HG03060 (cell line): ENCODE measurements around the gene UPB1.

ENCODE experiments used
- ATAC-seq: cut with Tn5 transposase; IDR thresholded peaks from one replicate; pipeline ENCODE4 v1.9.1; 2021; ENCODE audit warnings: low read depth, moderate number of reproducible peaks; ENCODE audit not compliant: unreplicated experiment

The UPB1 gene

DNA sequence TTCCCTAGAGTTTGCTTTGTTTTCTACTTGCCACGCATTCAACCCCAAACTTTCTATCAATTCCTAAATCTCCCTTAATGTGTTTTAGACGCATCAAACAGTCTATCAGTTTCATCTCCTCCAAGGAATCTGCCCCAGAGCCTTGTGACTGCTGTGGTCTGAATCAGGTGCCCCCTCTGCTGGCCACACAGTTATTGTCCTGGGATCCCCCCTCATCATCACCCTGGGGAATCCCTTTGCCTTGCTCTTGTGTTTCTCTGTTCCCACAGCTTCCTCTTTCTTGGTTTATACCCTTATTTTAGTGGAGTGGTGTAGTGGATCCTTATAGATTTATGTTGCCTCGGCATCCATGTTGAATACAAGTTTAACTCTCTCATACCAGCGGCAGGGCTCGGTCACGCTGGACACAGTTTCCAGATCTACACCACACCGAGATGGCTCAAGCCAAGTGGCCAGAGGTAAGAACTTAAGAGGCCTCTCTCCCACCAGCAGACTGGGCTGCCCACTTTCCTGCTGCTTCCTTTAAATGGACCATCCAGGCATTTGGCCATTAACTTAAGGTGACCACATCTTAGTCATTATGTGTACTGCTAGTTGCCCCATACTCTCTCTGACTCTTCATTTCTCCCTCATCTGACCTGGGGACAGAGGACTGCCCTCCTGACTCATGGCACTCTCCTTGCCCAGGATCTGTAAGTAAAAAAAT is 8.2 kb downstream of the UPB1 start:
- ATAC-seq: no peak

- no peak for ATAC-seq
Observed at GRCh38 chr22:24503843-24504338, 8.8 kb downstream of the UPB1 start.

- ATAC-seq: no peak
Observed at GRCh38 chr22:24504540-24504939, 9.4 kb downstream of the UPB1 start.

DNA sequence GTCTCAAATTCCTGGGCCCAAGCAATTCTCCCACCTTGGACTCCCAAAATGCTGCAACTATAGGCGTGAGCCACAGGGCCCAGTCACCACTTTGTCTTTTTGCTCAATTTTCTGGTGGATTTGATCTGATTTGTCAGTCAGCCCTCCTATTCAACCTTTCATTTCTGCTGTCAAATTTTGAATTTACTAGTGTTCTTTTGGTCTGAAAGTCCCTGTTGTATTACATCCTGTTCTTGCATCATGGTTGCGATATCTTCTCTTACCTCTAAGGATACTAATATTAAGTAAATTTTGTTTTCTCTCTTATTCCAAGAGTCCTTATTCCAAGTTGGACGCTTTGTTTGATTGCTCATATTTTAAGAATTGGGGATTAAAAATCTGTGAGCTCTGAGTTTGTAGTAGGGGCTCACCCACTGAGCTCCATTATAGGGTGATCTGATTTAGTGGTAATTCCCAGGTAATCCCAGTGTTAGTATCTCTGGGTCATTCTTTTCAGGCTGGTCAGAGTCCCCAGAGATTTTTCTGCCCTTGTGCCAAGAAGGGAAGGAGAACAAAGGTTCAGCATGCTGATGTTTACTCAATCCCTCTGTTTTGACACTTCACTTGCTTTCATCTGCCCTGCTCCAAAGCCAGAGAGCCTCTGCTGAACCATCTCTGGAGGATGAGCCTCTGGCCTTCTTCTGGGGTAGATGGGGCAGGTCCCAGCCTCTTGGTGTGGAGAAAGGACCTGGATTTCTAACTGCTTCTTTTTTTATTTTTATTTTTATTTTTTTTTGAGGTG is 10.0 kb downstream of the UPB1 start:
- no peak for ATAC-seq

GRCh38 chr22:24506802-24507438 is 11.8 kb downstream of the UPB1 start:
- ATAC-seq: no peak

- no peak for ATAC-seq
Observed at GRCh38 chr22:24507716-24508115, 12.6 kb downstream of the UPB1 start.

DNA sequence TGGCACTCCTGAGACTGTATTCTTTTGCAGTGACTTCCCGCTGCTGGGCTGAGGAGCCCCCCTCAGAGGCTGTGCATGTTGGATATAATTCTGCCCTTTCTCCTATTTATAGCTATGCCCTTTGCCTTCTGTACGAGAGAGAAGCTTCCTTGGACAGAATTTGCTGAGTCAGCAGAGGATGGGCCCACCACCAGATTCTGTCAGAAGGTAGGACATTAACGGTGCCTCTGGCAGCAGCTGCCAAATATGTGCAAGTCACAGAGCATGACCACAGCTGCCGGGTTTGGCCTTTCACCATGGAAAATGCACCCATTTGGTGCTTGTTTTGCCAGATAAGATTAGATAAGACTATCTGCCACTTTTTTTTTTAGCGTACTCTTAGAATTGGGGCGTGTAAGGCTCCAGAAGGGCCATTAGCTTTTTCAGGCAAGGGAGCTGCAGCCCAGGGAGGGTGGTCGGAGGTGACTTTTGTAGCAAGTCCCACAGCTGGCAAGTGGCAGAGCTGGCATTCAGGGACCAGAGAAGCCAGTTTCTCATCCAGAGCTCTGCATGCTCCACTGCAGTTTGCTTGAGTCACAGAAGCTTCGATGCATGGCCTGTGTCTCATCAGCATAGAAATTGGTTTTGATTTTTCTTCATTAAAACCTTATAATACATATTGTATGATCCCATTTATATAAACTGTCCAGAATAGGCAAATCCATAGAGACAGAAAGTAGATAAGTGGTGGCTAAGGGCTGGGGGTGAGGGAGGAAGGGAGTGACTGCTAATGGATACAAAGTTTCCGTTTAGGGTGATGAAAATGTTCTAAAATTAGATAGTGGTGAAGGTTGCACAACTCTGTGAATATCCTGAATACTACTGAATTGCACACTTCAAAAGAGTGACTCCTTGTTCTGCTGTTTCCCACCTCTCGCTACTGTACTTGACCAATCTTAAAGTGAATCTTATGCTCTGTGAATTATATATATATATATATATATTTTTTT is 15.8 kb downstream of the UPB1 start:
- no peak for ATAC-seq

- ATAC-seq: no peak
Observed at GRCh38 chr22:24512043-24512442, 16.9 kb downstream of the UPB1 start.

GRCh38 chr22:24513378-24514240 is 18.5 kb downstream of the UPB1 start:
- ATAC-seq: no peak

GRCh38 chr22:24514241-24515026 is 19.3 kb downstream of the UPB1 start:
- no peak for ATAC-seq

DNA sequence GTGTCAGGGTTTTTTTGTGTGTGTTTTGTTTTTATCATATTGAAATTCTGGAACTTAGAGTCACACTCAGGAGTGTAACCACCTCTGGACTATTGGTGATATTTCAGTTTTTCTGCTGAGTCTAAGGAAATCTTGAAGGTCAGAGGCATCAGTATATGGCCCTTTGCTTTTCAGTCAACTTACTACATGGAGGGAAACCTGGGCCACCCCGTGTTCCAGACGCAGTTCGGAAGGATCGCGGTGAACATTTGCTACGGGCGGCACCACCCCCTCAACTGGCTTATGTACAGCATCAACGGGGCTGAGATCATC is 19.9 kb downstream of the UPB1 start:
- no peak for ATAC-seq

- ATAC-seq: no peak
Observed at GRCh38 chr22:24516301-24516737, 21.2 kb downstream of the UPB1 start.

DNA sequence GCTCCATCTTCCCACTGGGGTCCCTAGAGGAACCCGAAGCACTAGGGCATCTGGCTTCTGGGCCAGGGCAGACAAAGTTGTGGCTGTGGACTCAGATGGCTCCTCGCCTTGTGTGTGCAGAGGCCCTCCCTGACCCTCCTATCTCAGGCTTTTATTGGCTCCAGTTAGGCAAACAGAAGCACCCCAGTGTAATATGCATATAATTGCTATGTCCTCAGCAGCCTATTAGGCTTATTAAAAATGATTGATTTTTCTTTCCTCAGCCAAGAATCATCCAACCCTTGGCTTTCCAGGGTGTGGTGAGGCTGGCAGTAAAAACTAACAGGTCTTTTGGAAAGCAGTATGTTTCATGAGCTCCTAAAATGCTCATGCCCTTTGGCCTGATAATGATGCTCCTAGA is 22.3 kb downstream of the UPB1 start:
- ATAC-seq: no peak

DNA sequence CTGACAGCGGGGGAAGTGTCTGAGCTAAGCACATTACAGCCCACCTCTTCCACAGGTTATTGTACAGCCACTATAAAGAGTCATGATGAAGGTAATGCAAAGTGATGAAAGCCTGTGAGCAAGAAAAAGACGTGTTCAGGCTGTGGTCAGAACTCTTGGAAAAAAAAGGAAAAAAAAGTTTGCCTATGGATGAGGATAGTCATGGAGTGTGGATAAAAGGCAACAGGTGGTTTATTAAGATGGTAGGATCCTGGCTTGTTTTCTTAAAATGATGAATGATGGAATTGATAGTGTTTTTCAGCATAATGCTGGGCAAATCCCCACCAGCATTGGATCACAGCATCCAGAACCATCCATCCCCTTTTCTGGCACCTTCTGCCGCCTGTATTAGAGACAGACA is 23.1 kb downstream of the UPB1 start:
- no peak for ATAC-seq

GRCh38 chr22:24518771-24519485 is 23.8 kb downstream of the UPB1 start:
- no peak for ATAC-seq

- ATAC-seq: no peak
Observed at GRCh38 chr22:24519496-24519895, 24.4 kb downstream of the UPB1 start.

DNA sequence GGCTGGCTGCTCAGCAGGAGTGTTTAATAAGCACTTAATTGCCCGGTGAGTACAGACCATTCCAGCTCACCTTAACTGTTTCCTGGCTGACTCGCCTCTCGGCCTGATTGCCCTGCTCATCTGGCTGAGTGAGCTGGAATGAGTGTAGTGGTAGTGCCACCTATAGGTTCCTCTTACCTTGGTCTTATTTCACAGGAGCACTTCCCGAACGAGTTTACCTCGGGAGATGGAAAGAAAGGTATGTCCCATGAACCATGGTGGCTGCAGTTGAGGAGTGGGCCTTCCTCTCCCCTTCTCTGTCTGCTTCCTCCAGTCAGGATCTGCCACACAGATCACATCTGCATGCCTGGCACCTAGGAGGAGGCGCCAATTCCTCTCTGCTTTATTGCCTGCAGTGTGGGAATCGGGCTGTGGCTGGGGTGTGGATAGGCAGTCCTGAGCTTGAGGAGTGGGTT is 26.7 kb downstream of the UPB1 start:
- ATAC-seq: no peak

DNA sequence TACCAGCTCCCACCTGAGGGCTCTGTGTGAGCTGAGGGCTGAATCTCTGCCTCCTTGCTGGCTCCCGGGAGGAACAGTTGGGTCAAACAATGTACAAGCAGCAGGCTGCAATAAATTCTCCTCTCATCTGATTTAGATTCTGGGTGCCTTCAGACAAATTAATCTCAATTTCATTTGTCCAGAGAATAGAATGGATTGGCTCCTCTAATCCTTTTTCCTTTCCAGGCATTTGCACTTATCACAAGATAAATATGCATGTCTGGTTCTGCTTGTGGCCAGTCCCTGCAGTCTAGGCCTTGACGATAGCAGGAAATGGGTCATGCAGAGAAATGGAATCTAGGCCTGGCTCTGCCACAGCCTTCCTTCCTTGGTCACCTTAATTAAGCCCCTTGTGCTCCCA is 28.7 kb downstream of the UPB1 start:
- ATAC-seq: no peak
